HepG2 (cell line): ENCODE results near the gene RPS6KL1. TPM values are rescaled to one million over a fixed set of nuclear protein-coding genes. Genes with fewer than 3 reads are reported as not detected.
A peak's percentile ranks its signal among the peaks of the same experiment; 100 is the strongest.

Experiments
- ATAC-seq: fragments of 200-7000 bp; cut with Tn5 transposase; 3 replicates; pipeline ENCODE4 v1.9.1; 2020; ENCODE audit warnings: mild to moderate bottlenecking, moderate library complexity
- BruUV-seq: library from RNA; stranded (reverse); fragments of 400-500 nt; replicated peaks from 2 replicates; lab custom pipeline; 2021; lab: Mats Ljungman, UMichigan
- CTCF ChIA-PET: fragments of 300-600 bp; formaldehyde crosslinking; extraction: SDS; loops from one replicate; lab custom pipeline; 2021; ENCODE audit warnings: low total read pairs, inconsistent platforms, low intra/inter-chr PET ratio; lab: Yijun Ruan, JAX
- POLR2A ChIA-PET: fragments of 350-600 bp; sonication (Branson Sonifier 250); formaldehyde crosslinking; loops from one replicate; lab custom pipeline; 2020; ENCODE audit warnings: antibody characterized with exemption, inconsistent platforms; lab: Yijun Ruan, JAX
- DNase-seq: peaks from one replicate; pipeline ENCODE4 v3.0.0-alpha.2; 2015; ENCODE audit warnings: low spot score
- FAIRE-seq: peaks from 3 replicates; lab custom pipeline; 2011; peaks lifted over from hg19 to GRCh38; lab: Jason Lieb, UNC
- H2AFZ ChIP-seq: one replicate; pipeline ENCODE4 v1.6.1; 2011; ENCODE audit warnings: low read length, inconsistent platforms
- H3K27ac ChIP-seq: fragments of 300-600 bp; 3 replicates; pipeline ENCODE4 v1.8.0; 2011; ENCODE audit warnings: mixed run types, mild to moderate bottlenecking, mixed read lengths, low read length, inconsistent platforms; ENCODE audit not compliant: insufficient read depth; ENCODE audit errors: extremely low read length
- H3K27me3 ChIP-seq, 2 experiments: fragments of 200-600 bp in 1 of 2; 2 replicates in 1 of 2; 3 replicates in 1 of 2; pipeline versions ENCODE4 v1.6.0 to v1.8.0; 2011; ENCODE audit warnings: low read length in 2 of 2, mild to moderate bottlenecking in 2 of 2, moderate library complexity in 2 of 2, inconsistent platforms in 1 of 2; ENCODE audit not compliant: insufficient read depth in 2 of 2, control insufficient read depth in 1 of 2
- H3K36me3 ChIP-seq, 2 experiments: fragments of 200-600 bp in 1 of 2; replicated peaks in 1 of 2; 2 replicates in 1 of 2; 3 replicates in 1 of 2; pipeline versions ENCODE4 v1.5.1 to v1.8.0; 2011; ENCODE audit warnings: low read length in 2 of 2, inconsistent platforms in 1 of 2; ENCODE audit not compliant: insufficient read depth in 2 of 2, control insufficient read depth in 1 of 2
- H3K4me1 ChIP-seq: 2 replicates; pipeline ENCODE4 v1.5.1; 2012; ENCODE audit warnings: low read length, inconsistent platforms; ENCODE audit not compliant: insufficient read depth
- H3K4me2 ChIP-seq: 2 replicates; pipeline ENCODE4 v1.6.0; 2011; ENCODE audit warnings: low read depth, low read length, inconsistent platforms
- H3K4me3 ChIP-seq, 3 experiments: fragments of 200-600 bp in 1 of 3; sonication (generic), shearing (Covaris generic) in 1 of 3; replicated peaks in 1 of 3; 2 replicates each; pipeline ENCODE4 v1.5.1; 2011 to 2016; ENCODE audit warnings: low read length in 3 of 3, inconsistent platforms in 2 of 3, low read depth in 2 of 3, mild to moderate bottlenecking in 2 of 3, control low read depth in 1 of 3, mixed read lengths in 1 of 3; ENCODE audit not compliant: insufficient read depth in 1 of 3
- H3K79me2 ChIP-seq: one replicate; pipeline ENCODE4 v1.6.1; 2011; ENCODE audit warnings: low read length, inconsistent platforms; ENCODE audit not compliant: insufficient read depth
- H3K9ac ChIP-seq: 2 replicates; pipeline ENCODE4 v1.6.0; 2011; ENCODE audit warnings: mild to moderate bottlenecking, low read depth, low read length, inconsistent platforms; ENCODE audit not compliant: insufficient read depth
- H3K9me3 ChIP-seq: 2 replicates; pipeline ENCODE4 v1.5.1; 2012; ENCODE audit warnings: mild to moderate bottlenecking, low read length
- H4K20me1 ChIP-seq: 2 replicates; pipeline ENCODE4 v1.6.0; 2011; ENCODE audit warnings: inconsistent platforms, mild to moderate bottlenecking, low read length, moderate library complexity; ENCODE audit not compliant: insufficient read depth
- ARID4A ChIP-seq: sonication (generic); formaldehyde crosslinking; IDR thresholded peaks from 2 replicates; pipeline ENCODE4 v1.5.0; 2020; ENCODE audit warnings: mild to moderate bottlenecking, missing genetic modification reagents, borderline replicate concordance
- POLR2A ChIP-seq, 2 experiments: IDR thresholded peaks; 2 replicates each; pipeline ENCODE4 v1.6.1; 2011; ENCODE audit warnings: low read depth in 2 of 2, low read length in 2 of 2, mild to moderate bottlenecking in 1 of 2, moderate library complexity in 1 of 2; ENCODE audit not compliant: insufficient read depth in 1 of 2
- POLR2G ChIP-seq: fragments of 200-400 bp; formaldehyde crosslinking; IDR thresholded peaks from 2 replicates; pipeline ENCODE4 v1.6.1; 2018; ENCODE audit warnings: mild to moderate bottlenecking, low read depth, low read length, moderate library complexity
- RBM22 ChIP-seq: fragments of 200-400 bp; formaldehyde crosslinking; optimal IDR thresholded peaks from 2 replicates; pipeline ENCODE3; 2017; ENCODE audit warnings: mild to moderate bottlenecking, low read length, moderate library complexity
- ZNF160 ChIP-seq: sonication (generic); formaldehyde crosslinking; IDR thresholded peaks from 2 replicates; pipeline ENCODE4 v1.8.0; 2022; ENCODE audit warnings: mild to moderate bottlenecking, inconsistent platforms, missing genetic modification reagents
- ZNF609 ChIP-seq: sonication (generic); formaldehyde crosslinking; IDR thresholded peaks from 2 replicates; pipeline ENCODE4 v1.4.0; 2020; ENCODE audit warnings: mild to moderate bottlenecking, missing genetic modification reagents, borderline replicate concordance
- ZNF720 ChIP-seq: sonication (generic); formaldehyde crosslinking; IDR thresholded peaks from 2 replicates; pipeline ENCODE4 v1.4.0; 2020; ENCODE audit warnings: missing genetic modification reagents
- WGBS: methylation state at CpG from one replicate; pipeline ENCODE4 v1.1.6; 2017; ENCODE audit warnings: low lambda C conversion rate; 5-methylcytosine and 5-hydroxymethylcytosine counted together
- in situ Hi-C: cut with HindIII; loops from 2 replicates; pipeline ENCODE4 v1.10.0; 2017; ENCODE audit warnings: low pct_unique_long_range_greater_than_20kb; ENCODE audit not compliant: extremely low pct_ligation_motif_present
- intact Hi-C: fragments of 100-400 bp; cut with micrococcal nuclease; formaldehyde crosslinking; loops from one replicate; pipeline ENCODE4 v1.10.0; 2022; ENCODE audit not compliant: unreplicated experiment
- polyA plus RNA-seq, 8 experiments: library from polyadenylated mRNA; depleted of rRNA in 3 of 8; stranded (reverse) in 7 of 8; unstranded in 1 of 8; fragments of >200 nt; fragmentation: Illumina TruSeq in 4 of 8; extraction: Trizol in 4 of 8; gene quantifications; 2 replicates each; pipeline versions ENCODE4 v1.2.1 to v1.2.3, GENCODE V29; 2011 to 2016; ENCODE audit warnings: low read depth in 4 of 8, missing spikeins in 1 of 8, mixed read lengths in 1 of 8; ENCODE audit not compliant: insufficient read depth in 1 of 8
- total RNA-seq, 5 experiments: library from RNA; depleted of rRNA; stranded (reverse); fragments of >200 nt; fragmentation: Illumina TruSeq; extraction: Trizol; gene quantifications; 2 replicates each; pipeline ENCODE4 v1.2.3, GENCODE V29; 2016; ENCODE audit warnings: low read depth in 1 of 5

The RPS6KL1 gene
- total and polyA plus RNA-seq, 2 of the 13 experiments (the other 11 are each of a cell fraction or from before 2014, with no cell fraction given), result 6.5 to 11.5 TPM

DNA sequence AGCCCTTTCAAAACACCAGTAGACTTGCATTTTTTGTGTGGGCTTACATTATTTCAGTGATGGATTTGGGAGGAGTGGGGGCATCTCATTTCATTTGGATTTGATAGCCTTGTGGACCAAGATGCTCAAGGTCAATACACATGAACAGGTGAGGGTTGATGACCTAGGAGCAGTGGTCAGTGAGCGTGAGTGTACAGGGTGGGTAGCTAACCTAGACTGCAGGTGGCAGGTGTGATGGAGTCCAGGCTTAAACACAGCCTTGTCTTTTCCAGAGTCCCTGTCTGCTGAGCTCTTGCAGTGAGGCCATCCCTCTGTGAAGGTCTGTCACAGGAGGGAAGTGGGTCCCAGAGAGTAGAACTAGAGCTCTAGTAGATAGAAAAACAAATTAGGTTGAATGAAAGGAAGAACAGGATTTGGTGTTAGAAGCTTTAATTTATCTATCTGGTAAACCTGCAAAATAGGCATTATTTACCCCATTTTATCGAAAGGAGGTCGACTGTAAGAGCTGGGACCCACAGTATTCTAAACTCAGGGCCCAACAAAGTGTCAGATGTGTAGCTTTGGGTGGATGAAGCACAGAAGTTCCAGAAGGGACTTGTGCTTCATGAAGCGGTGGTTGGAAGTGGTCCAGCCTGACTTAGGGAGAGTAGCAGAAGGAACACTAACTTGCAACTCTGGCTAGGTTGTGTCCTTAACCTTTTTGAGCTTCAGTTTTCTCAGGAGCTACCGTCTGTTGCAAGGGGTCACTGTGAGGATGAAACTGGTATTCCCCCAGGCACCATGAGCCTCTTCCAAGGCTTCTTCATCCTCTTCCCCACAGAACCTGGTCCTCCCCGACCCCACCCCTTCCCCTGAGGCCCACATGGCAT lies 18.2 kb downstream of the RPS6KL1 start:
- ChIA-PET CTCF (interaction anchor here (1.6 to 3.9 kb wide), 3 partner anchors 27 to 44 kb away, joined by 3 to 47 read pairs (median 20); no protein-coding TSS in a partner anchor), POLR2A (interaction anchor here (0.8 to 2.8 kb wide), 6 partner anchors 11 to 66 kb away, joined by 3 to 24 read pairs (median 4); partner anchors contain the start of genes DLST and RPS6KL1)
- no peak overlapping the region for H3K4me2 ChIP-seq
- peaks cover 5% of the 10 kb centered on the region; the same call in 1 of the 2 replicates for H3K4me1 ChIP-seq
- ATAC-seq, result no peak
- no peaks in the 10 kb centered on the region for H3K79me2 ChIP-seq
- H2AFZ ChIP-seq, result no peak overlapping the region
- WGBS, result 98% methylated on average over 6 of the region's 6 CpGs
- no peak for FAIRE-seq
- H3K27ac ChIP-seq, result no peak overlapping the region
- H4K20me1 ChIP-seq, result no peaks in the 10 kb centered on the region
- H3K9ac ChIP-seq, result no peak overlapping the region
- no TSS peak for BruUV-seq
- TF ChIP-seq POLR2G (0 out of 2 replicates have a peak, but pooled peaks have one; percentile 19), POLR2A (IDR thresholded peaks at IDR 0.05; ENCODE audit: insufficient read depth in 1 of 2, low read depth in 2 of 2, low read length in 2 of 2) (0 out of 4 replicates have a peak, but pooled peaks of 1 of the 2 experiments have one; percentile 9), ARID4A (CRISPR knock-in tag) (0 out of 2 replicates have a peak, but pooled peaks have one; percentile 5), ZNF160 (CRISPR knock-in tag) (0 out of 2 replicates have a peak, but pooled peaks have one; percentile 10), RBM22 (peak; percentile 92), ZNF609 (CRISPR knock-in tag) (no peak), ZNF720 (CRISPR knock-in tag) (no peak)
- no peak overlapping the region for H3K4me3 ChIP-seq
- no peaks in the 10 kb centered on the region for H3K9me3 ChIP-seq
- peaks cover 22 to 37% of the 10 kb centered on the region in 2 experiments for H3K36me3 ChIP-seq
- H3K27me3 ChIP-seq, result no peaks in the 10 kb centered on the region
- DNase-seq, result no peak
- in situ Hi-C loops, result loop anchor here (5.0 kb wide), 1 partner anchor 43 kb away; no protein-coding TSS in a partner anchor
- intact Hi-C loops, result loop anchor here (1.0 to 2.0 kb wide), 2 partner anchors 26 to 44 kb away; no protein-coding TSS in a partner anchor
